Measurements from ENCODE around the gene NBL1. TPM values are rescaled to one million over a fixed set of nuclear protein-coding genes. Genes with fewer than 3 reads are reported as not detected.

NBL1 gene
- total RNA-seq, 1 donor from 2014 or later: 69.9 TPM

- Mint-ChIP-seq H3K9me3 (no peaks in the 10 kb centered on the region), H3K27me3 (no peaks in the 10 kb centered on the region), H3K36me3 (peaks cover 9% of the 10 kb centered on the region), H3K4me1 (ENCODE audit: unreplicated experiment) (peaks cover 61% of the 10 kb centered on the region), H3K27ac (peak overlapping the region; percentile 66), H3K4me3 (no peak overlapping the region)
- no peak for DNase-seq (ENCODE audit: extremely low spot score, unreplicated experiment)
- no peak for TF ChIP-seq CTCF (conservative IDR thresholded peaks at IDR 0.05)
Observed at GRCh38 chr1:19617376-19617775, 26.7 kb upstream of the NBL1 start.

GRCh38 chr1:19618428-19618827 lies 25.7 kb upstream of the NBL1 start:
- H3K27me3 Mint-ChIP-seq: no peaks in the 10 kb centered on the region
- no peak overlapping the region for H3K4me3 Mint-ChIP-seq
- no peaks in the 10 kb centered on the region for H3K9me3 Mint-ChIP-seq
- peaks cover 57% of the 10 kb centered on the region for H3K4me1 Mint-ChIP-seq (ENCODE audit: unreplicated experiment)
- peak overlapping the region; percentile 19 for H3K27ac Mint-ChIP-seq
- DNase-seq (ENCODE audit: extremely low spot score, unreplicated experiment): no peak
- TF ChIP-seq CTCF (conservative IDR thresholded peaks at IDR 0.05): no peak
- H3K36me3 Mint-ChIP-seq: peaks cover 12% of the 10 kb centered on the region

- no peak for TF ChIP-seq CTCF (conservative IDR thresholded peaks at IDR 0.05)
- no peak for DNase-seq (ENCODE audit: extremely low spot score, unreplicated experiment)
- Mint-ChIP-seq H3K4me3 (peak overlapping the region; percentile 39), H3K27me3 (no peaks in the 10 kb centered on the region), H3K9me3 (no peaks in the 10 kb centered on the region), H3K27ac (peak overlapping the region; percentile 49), H3K4me1 (ENCODE audit: unreplicated experiment) (peaks cover 55% of the 10 kb centered on the region), H3K36me3 (peaks cover 16% of the 10 kb centered on the region)
Observed at GRCh38 chr1:19619697-19620384, 24.3 kb upstream of the NBL1 start.

DNA sequence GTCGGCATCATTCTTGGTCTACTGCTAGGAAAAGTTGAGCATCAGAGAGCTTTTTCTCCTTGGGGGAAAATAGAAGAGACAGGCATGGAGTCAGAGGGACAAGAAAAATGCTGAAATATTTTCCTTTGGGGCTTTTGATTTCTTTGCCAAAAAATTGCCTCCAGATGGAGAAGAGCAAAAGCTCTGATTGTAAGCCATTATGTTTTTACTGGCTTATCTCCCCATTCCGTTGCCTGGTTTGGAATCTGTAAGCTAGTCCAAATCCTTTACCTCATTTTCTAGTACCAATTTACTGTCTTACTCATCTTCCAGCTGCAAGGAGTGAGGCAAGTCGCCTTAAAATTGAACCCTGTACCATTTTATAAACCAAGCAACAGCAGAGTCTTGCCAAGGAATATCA lies 23.3 kb upstream of the NBL1 start:
- Mint-ChIP-seq H3K9me3 (no peaks in the 10 kb centered on the region), H3K36me3 (peaks cover 16% of the 10 kb centered on the region), H3K27me3 (no peaks in the 10 kb centered on the region), H3K27ac (peak overlapping the region; percentile 25), H3K4me1 (ENCODE audit: unreplicated experiment) (peaks cover 48% of the 10 kb centered on the region), H3K4me3 (no peak overlapping the region)
- no peak for DNase-seq (ENCODE audit: extremely low spot score, unreplicated experiment)
- no peak for TF ChIP-seq CTCF (conservative IDR thresholded peaks at IDR 0.05)

GRCh38 chr1:19621274-19621950 lies 22.7 kb upstream of the NBL1 start:
- peaks cover 21% of the 10 kb centered on the region for H3K36me3 Mint-ChIP-seq
- no peaks in the 10 kb centered on the region for H3K27me3 Mint-ChIP-seq
- H3K4me1 Mint-ChIP-seq (ENCODE audit: unreplicated experiment): peaks cover 50% of the 10 kb centered on the region
- no peak for DNase-seq (ENCODE audit: extremely low spot score, unreplicated experiment)
- peak overlapping the region; percentile 25 for H3K27ac Mint-ChIP-seq
- TF ChIP-seq CTCF (conservative IDR thresholded peaks at IDR 0.05): no peak
- no peak overlapping the region for H3K4me3 Mint-ChIP-seq
- no peaks in the 10 kb centered on the region for H3K9me3 Mint-ChIP-seq
